Stimulated activated CD8-positive, alpha-beta memory T cell treated with anti-CD3 and anti-CD28 coated beads, Interleukin-7, amount 100 ng/mL, for 48 hours (primary cell): ENCODE measurements around the gene ISCU.
"Not testable (repeated sequence)": the region's sequence is repeated elsewhere in the genome, so short reads cannot be mapped to it uniquely, and the experiment has no call there.

ENCODE experiments used
- DNase-seq, 2 donors: peaks; one replicate each; pipeline ENCODE4 v3.0.0-alpha.2; 2020; ENCODE audit warnings: low read depth in 1 of 2; ENCODE audit errors: extremely low read depth in 1 of 2

ISCU gene

DNA sequence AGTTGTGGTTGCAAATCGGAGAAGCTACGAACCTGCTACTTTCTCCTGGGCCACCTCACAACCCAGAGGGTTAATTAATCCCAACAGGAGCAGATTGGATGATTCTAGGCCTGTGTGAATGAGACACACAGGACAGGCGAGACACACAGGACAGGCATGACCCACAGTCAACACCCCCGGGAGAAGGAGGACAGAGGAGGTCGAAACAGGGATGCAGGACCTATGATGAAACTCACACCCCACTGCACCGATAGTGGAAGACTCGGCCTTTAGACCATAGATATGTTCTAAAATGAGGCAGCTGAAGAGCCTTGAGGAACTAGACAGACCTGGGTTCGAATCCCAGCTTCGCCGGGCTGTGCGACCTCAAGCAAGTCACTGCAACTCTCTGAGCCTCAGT is 23.9 kb downstream of the ISCU start:
- DNase-seq = no peak

DNA sequence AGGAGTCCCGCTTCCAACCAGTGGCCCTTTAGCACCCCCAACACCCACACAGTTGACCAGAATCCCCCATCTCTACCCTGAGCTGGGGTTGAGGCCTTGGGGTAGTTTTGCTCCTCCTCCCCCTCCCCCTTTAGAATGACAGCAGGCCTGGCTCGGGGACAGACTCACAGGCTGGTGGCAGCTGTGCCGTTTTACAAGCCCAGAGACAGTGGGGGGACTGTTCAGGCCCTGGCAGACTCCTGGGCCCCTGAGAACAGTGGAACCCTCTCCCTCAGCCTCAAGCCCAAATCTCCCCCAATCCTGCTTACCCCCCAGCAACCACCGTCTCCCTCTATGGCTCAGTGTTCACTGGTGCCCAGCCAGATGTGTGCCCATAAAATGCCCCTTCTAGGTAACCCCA is 25.4 kb downstream of the ISCU start:
- DNase-seq = no peak

GRCh38 chr12:108589028-108589839 is 26.8 kb downstream of the ISCU start:
- no peak for DNase-seq

GRCh38 chr12:108589840-108590229 is 27.4 kb downstream of the ISCU start:
- no peak for DNase-seq

DNA sequence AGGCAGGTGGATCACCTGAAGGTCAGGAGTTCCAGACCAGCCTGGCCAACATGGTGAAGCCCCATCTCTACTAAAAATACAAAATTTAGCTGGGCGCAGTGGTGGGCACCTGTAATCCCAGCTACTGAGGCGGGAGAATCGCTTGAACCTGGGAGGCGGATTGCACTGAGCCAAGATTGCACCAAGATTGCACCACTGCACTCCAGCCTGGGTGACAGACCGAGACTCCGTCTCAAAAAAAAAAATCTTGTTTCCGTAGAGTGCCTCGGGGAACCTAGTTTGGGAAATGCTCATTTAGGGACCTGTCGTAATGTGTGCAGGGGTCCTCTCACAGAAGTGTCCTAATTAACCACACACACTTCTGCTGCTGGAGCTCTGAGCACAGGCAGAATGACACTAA is 28.1 kb downstream of the ISCU start:
- DNase-seq = not testable (repeated sequence)

GRCh38 chr12:108591267-108591980 is 29.0 kb downstream of the ISCU start:
- no peak for DNase-seq

- DNase-seq = no peak
These were observed 29.9 kb downstream of the ISCU start for GRCh38 chr12:108592033-108592909.

- no peak for DNase-seq
These were observed 32.0 kb downstream of the ISCU start for GRCh38 chr12:108594323-108594903.

DNA sequence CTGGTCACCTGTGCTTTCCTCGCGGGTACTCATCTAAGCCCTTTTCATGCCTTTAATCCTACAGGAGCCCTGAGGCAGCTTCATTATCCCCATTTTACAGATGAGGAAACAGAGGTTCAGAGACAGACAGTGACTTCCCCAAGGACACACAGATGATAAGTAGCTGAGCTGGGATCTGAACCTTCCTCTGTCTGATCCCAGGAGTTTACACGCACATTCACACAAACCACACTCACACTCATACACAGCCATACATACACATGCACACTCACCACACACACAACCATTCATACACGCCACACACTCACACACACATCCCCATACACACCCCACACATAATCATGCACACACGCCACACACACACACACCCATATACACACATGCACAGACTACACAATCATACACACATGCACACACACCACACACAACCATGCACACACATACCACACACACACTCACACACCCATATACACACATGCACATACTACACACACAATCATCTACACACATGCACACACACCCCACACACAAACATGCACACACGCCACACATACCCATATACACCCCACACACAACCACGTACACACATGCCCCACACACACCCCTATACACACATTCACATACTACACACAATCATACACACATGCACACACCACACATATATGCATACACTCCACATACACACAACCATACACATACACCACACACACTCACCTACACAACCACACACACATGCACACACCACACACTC is 32.7 kb downstream of the ISCU start:
- no peak for DNase-seq

DNA sequence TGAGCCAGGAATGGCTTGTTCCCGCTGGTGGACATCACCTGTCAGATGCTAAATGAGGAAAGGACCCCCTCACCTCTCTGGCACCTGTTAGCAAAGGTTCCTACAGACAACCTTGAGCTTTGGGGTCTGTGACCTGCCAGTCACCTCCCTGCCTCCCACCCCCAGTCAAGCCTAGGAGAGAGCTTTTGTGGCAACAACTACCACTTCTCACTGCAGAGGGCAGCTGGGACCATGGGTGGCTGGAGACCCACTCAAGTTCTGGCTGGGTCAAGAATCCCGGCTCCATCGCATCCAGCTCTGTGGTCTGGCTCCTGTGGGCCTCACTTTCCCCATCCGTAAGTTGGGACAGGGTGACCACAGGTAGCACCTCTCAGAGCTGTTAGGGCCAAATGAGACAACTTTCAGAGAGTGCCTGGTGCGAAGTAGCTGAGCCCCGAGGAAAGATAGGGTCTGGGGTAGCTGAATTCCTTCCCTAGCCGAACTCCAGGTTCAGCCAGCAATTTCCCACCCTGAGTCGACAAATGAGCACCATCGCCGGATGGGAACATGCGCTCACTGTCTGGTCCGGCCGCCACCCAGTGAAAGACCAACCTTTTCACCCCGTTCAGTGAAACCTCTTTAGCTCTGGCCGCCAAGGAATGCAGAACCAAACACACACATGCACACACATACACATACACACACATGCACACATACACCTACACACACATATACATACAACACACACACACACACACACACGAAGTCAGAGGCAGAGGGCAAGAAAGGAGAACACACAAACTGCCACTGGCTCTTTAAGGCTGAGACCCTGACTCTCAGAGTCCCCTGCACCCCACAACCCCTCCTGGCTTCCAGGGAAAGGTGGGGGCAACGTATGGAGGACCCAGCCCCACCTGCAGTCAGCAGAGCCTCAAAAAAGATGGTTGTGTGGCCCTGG is 33.6 kb downstream of the ISCU start:
- no peak for DNase-seq

DNA sequence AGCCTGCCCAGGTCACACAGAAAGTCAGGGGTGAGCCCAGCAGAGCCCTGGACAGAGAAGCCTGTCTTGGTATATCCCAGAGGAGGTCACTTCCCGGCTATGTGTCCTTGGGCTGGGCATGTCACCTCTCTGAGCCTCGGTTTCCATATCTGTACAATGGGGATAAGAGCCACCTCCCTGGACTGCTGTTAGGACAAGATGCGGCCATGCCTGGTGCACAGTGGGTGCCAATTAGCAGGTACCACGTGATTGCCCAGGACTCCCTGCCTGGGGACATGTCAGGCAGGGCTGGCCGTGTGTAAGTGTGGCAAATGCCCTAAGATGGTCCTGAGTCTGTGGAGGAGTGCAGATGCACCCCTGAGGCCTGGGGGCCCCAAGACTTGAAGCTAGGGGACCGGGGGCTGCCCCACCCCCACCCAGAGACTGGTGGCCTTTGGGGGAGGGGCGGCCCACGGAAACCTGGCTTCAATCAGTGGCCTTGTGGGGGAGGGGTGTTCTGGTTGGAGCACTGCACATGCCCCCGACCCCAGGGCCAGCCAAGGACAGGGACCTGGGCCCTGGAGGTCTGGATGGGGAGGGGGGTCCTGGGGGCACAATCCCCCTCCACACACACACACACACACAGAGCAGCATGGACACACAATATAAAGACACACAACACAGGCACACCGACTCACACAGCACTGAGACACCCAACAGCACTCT is 34.6 kb downstream of the ISCU start:
- DNase-seq = no peak

GRCh38 chr12:108597559-108598471 is 35.4 kb downstream of the ISCU start, which contains the start of gene TMEM119:
Gene TMEM119, minus strand, starts transcription at chr12:108598084. Its CDS starts 5,701 bp downstream, at chr12:108592383.
- no peak for DNase-seq

DNA sequence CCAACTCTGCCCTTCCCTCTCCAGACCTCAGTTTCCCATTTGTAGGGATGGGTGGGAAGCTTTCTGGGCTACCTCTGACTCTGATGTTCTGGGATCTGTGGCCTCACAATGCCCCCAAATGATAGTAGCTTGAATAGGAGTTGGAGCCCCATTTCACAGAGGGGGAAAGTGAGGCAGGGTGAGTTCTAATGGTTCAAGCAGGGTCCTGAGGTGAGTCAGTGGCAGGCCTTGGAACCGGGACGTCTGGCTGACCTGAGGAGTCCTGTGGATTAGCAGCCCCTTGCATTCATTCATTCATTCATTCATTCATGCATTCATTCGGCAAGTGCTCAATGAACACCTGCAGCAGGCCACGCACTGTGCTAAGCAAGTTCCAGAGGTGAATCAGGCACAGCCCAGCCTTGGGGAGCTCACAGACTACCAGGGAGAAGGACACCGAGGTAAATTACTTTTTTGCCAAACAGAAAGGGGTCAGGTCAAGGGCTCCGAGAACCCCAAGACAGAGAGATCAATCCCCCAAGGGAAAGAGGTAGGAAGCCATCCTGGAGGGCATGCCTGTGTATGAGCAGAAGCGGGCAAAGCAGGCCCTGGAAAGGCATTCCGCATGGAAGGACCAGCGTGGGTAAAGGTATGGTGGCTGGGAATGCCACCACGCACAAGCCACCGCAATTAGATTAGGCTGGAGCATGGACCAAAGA is 36.3 kb downstream of the ISCU start:
- no peak for DNase-seq

DNA sequence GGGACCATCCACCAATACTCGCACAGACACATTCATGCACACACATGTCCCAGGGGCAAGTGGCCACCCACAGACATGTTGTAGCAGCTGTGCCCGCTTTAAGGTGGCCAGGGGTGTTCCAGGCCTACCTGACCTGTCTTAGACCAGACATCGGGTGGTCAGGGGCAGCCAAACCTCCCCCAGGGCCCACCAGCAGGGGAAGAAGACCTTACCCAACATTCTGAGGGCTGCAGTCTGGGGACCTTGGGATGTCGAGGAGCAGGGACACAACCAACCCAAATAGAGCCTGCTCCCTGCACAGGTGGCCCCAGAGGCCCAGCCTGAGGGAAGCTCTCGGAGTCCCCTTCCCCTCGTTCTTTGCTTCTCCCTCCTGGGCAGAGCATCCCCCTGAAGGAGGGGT is 37.1 kb downstream of the ISCU start:
- DNase-seq = no peak

- DNase-seq = no peak
These were observed 37.7 kb downstream of the ISCU start for GRCh38 chr12:108599948-108600701.

DNA sequence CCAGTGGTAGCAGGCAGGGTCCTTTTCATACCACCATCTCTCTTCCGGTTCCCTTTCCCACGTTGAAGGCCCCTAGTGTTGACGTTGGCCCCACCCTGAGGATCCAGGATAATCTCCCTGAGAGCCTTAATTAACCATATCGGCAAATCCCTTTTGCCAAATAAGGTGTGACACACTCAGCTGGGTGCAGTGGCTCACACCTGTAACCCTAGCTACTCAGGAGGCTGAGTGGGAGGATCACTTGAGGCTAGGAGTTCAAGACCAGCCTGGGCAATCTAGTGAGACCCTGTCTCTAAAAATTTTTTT is 38.3 kb downstream of the ISCU start:
- no peak for DNase-seq
